WTC11 (cell line): ENCODE data around the gene SLC26A2.

ENCODE experiments used
- MYBL2 ChIP-seq: sonication (generic); formaldehyde crosslinking; IDR thresholded peaks from 2 replicates; pipeline ENCODE4 v1.8.1; 2023; ENCODE audit warnings: mild to moderate bottlenecking, moderate library complexity, missing genetic modification reagents
- ZNF121 ChIP-seq: sonication (generic); formaldehyde crosslinking; IDR thresholded peaks from 2 replicates; pipeline ENCODE4 v1.8.0; 2023; ENCODE audit warnings: missing genetic modification reagents
- TF ChIP-seq, protein P1 (sequence below): sonication (generic); formaldehyde crosslinking; IDR thresholded peaks from 2 replicates; pipeline ENCODE4 v1.8.1; 2022; ENCODE audit warnings: mild to moderate bottlenecking, missing genetic modification reagents, moderate library complexity, borderline replicate concordance
- TF ChIP-seq, protein P2 (sequence below): fragments of 200-600 bp; IDR thresholded peaks from 2 replicates; pipeline ENCODE4 v1.8.0; 2022; ENCODE audit warnings: antibody characterized with exemption
- TF ChIP-seq, protein P3 (sequence below): sonication (generic); formaldehyde crosslinking; IDR thresholded peaks from 2 replicates; pipeline ENCODE4 v1.8.1; 2023; ENCODE audit warnings: mild to moderate bottlenecking, moderate library complexity, missing genetic modification reagents

DNA sequence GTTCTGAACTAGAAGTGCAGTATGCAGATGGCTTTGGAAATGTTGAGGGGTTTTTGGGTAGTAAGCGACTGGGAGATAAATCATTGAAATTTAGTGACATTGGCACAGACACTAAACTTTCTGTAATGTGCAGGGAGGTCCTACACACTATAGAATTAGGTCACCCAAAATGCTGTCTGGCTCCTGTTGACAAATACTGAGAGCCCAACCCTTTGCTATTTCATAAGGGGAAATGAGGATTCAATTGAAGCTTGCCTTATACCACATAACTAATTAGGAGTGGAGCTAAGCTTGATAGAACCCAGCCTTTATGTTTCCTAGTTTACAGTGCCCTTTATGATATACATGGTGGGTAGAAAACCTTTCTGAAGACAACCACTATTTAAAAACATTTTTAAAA, 62.6 kb downstream of the SLC26A2 start:
- TF ChIP-seq, protein P1, sequence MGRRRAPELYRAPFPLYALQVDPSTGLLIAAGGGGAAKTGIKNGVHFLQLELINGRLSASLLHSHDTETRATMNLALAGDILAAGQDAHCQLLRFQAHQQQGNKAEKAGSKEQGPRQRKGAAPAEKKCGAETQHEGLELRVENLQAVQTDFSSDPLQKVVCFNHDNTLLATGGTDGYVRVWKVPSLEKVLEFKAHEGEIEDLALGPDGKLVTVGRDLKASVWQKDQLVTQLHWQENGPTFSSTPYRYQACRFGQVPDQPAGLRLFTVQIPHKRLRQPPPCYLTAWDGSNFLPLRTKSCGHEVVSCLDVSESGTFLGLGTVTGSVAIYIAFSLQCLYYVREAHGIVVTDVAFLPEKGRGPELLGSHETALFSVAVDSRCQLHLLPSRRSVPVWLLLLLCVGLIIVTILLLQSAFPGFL (CRISPR knock-in tag): no peak
- no peak for TF ChIP-seq ZNF121 (CRISPR knock-in tag)
- TF ChIP-seq, protein P2, sequence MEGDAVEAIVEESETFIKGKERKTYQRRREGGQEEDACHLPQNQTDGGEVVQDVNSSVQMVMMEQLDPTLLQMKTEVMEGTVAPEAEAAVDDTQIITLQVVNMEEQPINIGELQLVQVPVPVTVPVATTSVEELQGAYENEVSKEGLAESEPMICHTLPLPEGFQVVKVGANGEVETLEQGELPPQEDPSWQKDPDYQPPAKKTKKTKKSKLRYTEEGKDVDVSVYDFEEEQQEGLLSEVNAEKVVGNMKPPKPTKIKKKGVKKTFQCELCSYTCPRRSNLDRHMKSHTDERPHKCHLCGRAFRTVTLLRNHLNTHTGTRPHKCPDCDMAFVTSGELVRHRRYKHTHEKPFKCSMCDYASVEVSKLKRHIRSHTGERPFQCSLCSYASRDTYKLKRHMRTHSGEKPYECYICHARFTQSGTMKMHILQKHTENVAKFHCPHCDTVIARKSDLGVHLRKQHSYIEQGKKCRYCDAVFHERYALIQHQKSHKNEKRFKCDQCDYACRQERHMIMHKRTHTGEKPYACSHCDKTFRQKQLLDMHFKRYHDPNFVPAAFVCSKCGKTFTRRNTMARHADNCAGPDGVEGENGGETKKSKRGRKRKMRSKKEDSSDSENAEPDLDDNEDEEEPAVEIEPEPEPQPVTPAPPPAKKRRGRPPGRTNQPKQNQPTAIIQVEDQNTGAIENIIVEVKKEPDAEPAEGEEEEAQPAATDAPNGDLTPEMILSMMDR: no peak
- TF ChIP-seq MYBL2 (CRISPR knock-in tag): no peak
- TF ChIP-seq, protein P3, sequence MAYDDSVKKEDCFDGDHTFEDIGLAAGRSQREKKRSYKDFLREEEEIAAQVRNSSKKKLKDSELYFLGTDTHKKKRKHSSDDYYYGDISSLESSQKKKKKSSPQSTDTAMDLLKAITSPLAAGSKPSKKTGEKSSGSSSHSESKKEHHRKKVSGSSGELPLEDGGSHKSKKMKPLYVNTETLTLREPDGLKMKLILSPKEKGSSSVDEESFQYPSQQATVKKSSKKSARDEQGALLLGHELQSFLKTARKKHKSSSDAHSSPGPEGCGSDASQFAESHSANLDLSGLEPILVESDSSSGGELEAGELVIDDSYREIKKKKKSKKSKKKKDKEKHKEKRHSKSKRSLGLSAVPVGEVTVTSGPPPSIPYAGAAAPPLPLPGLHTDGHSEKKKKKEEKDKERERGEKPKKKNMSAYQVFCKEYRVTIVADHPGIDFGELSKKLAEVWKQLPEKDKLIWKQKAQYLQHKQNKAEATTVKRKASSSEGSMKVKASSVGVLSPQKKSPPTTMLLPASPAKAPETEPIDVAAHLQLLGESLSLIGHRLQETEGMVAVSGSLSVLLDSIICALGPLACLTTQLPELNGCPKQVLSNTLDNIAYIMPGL (CRISPR knock-in tag): no peak
